DOHH2 (cell line): ENCODE measurements around the gene VSIG10L.

ENCODE experiments used
- CTCF ChIP-seq: fragments of 200-600 bp; sonication (generic); IDR thresholded peaks from one replicate; pipeline ENCODE4 v1.5.1; 2014; ENCODE audit warnings: antibody characterized with exemption, mild to moderate bottlenecking, low read depth, low read length; ENCODE audit not compliant: poor library complexity, severe bottlenecking
- EZH2phosphoT487 ChIP-seq: fragments of 200-600 bp; sonication (generic); IDR thresholded peaks from 2 replicates; pipeline ENCODE4 v1.6.1; 2017; ENCODE audit warnings: borderline replicate concordance, mild to moderate bottlenecking, antibody characterized with exemption, low read length, moderate library complexity, mixed read lengths

- TF ChIP-seq CTCF (no peak), EZH2phosphoT487 (no peak)
Observed at GRCh38 chr19:51319649-51320279, 22.2 kb downstream of the VSIG10L start.
